Loucy (cell line): ENCODE results near the gene SPN.
"Not testable (repeated sequence)": the region's sequence is repeated elsewhere in the genome, so short reads cannot be mapped to it uniquely, and the experiment has no call there.

ENCODE experiments used
- H2AFZ ChIP-seq: fragments of 200-600 bp; sonication (generic); 2 replicates; pipeline ENCODE4 v1.6.0; 2016; ENCODE audit warnings: antibody characterized with exemption, mild to moderate bottlenecking, low read length, moderate library complexity
- H3F3A ChIP-seq: fragments of 200-600 bp; 2 replicates; pipeline ENCODE4 v1.6.0; 2016; ENCODE audit warnings: antibody characterized with exemption, low read depth, mild to moderate bottlenecking
- H3K27me3 ChIP-seq: fragments of 200-600 bp; sonication (generic); 2 replicates; pipeline ENCODE4 v1.6.1; 2014; ENCODE audit warnings: low read length, mild to moderate bottlenecking; ENCODE audit not compliant: insufficient read depth, poor library complexity, severe bottlenecking
- H3K36me3 ChIP-seq: fragments of 200-600 bp; sonication (generic); 2 replicates; pipeline ENCODE4 v1.6.1; 2016; ENCODE audit warnings: low read length; ENCODE audit not compliant: insufficient read depth
- H3K4me1 ChIP-seq: fragments of 200-600 bp; sonication (generic); 2 replicates; pipeline ENCODE4 v1.5.1; 2014; ENCODE audit warnings: low read length, mild to moderate bottlenecking; ENCODE audit not compliant: insufficient read depth, poor library complexity, severe bottlenecking
- H3K4me2 ChIP-seq: fragments of 200-600 bp; sonication (generic); 2 replicates; pipeline ENCODE4 v1.6.0; 2014; ENCODE audit warnings: antibody characterized with exemption, low read length, low read depth, mild to moderate bottlenecking; ENCODE audit not compliant: poor library complexity, severe bottlenecking
- H3K4me3 ChIP-seq: fragments of 200-600 bp; sonication (generic); 2 replicates; pipeline ENCODE4 v1.5.1; 2014; ENCODE audit warnings: low read length, mild to moderate bottlenecking, mixed read lengths; ENCODE audit not compliant: poor library complexity, severe bottlenecking
- H3K79me2 ChIP-seq: fragments of 200-600 bp; sonication (generic); 2 replicates; pipeline ENCODE4 v1.6.1; 2014; ENCODE audit warnings: low read length; ENCODE audit not compliant: insufficient read depth
- H3K9ac ChIP-seq: fragments of 200-600 bp; sonication (generic); 2 replicates; pipeline ENCODE4 v1.6.0; 2014; ENCODE audit warnings: mild to moderate bottlenecking, low read depth, low read length, moderate library complexity; ENCODE audit not compliant: poor library complexity, severe bottlenecking
- H3K9me2 ChIP-seq: fragments of 200-600 bp; sonication (generic); replicated peaks from 2 replicates; pipeline ENCODE4 v1.6.1; 2016; ENCODE audit warnings: low read depth, low read length, mixed read lengths
- H3K9me3 ChIP-seq: fragments of 200-600 bp; sonication (generic); 2 replicates; pipeline ENCODE4 v1.6.1; 2014; ENCODE audit warnings: mild to moderate bottlenecking, antibody characterized with exemption, low read length, low read depth; ENCODE audit not compliant: insufficient read depth
- H4K20me1 ChIP-seq: fragments of 200-600 bp; sonication (generic); 2 replicates; pipeline ENCODE4 v1.6.0; 2014; ENCODE audit warnings: antibody characterized with exemption, low read length, mild to moderate bottlenecking; ENCODE audit not compliant: insufficient read depth, poor library complexity, severe bottlenecking
- EZH2phosphoT487 ChIP-seq: fragments of 200-600 bp; IDR thresholded peaks from 2 replicates; pipeline ENCODE4 v1.6.1; 2018; ENCODE audit warnings: antibody characterized with exemption, mild to moderate bottlenecking, moderate library complexity, borderline replicate concordance
- TF ChIP-seq, protein P1 (sequence below): fragments of 200-600 bp; sonication (generic); conservative IDR thresholded peaks from 2 replicates; pipeline ENCODE4 v1.5.1; 2014; ENCODE audit warnings: mild to moderate bottlenecking, antibody characterized with exemption, low read length

SPN gene

DNA sequence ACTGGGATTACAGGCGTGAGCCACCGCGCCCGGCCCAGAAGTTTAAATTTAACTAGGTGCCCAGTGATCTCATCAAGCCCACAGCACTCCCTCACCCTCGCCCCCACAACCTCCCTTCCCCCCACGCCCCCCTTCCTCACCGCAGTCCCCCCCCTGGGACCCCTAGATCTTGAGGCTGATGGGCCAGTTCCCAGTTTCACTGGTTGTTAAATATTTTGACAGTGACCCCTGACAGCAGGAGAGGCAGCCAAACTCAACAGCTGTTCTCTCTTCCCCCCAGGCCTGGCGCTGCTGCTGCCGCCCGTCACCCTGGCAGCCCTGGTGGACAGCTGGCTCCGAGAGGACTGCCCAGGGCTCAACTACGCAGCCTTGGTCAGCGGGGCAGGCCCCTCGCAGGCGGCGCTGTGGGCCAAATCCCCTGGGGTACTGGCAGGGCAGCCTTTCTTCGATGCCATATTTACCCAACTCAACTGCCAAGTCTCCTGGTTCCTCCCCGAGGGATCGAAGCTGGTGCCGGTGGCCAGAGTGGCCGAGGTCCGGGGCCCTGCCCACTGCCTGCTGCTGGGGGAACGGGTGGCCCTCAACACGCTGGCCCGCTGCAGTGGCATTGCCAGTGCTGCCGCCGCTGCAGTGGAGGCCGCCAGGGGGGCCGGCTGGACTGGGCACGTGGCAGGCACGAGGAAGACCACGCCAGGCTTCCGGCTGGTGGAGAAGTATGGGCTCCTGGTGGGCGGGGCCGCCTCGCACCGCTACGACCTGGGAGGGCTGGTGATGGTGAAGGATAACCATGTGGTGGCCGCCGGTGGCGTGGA, 31.5 kb downstream of the SPN start:
- Histone ChIP-seq H3K4me2 (no peak overlapping the region), H3K9me3 (no peaks in the 10 kb centered on the region), H3K9ac (no peak overlapping the region), H3F3A (no peaks in the 10 kb centered on the region; the same call in 1 of the 2 replicates), H3K36me3 (peaks cover 21% of the 10 kb centered on the region; the same call in 1 of the 2 replicates), H3K27me3 (no peaks in the 10 kb centered on the region), H2AFZ (no peak overlapping the region), H3K4me1 (peaks cover 5% of the 10 kb centered on the region), H3K79me2 (peaks cover 51% of the 10 kb centered on the region), H4K20me1 (peaks cover 21% of the 10 kb centered on the region), H3K9me2 (no peaks in the 10 kb centered on the region), H3K4me3 (no peak overlapping the region)
- no peak for TF ChIP-seq EZH2phosphoT487
- TF ChIP-seq, protein P1, sequence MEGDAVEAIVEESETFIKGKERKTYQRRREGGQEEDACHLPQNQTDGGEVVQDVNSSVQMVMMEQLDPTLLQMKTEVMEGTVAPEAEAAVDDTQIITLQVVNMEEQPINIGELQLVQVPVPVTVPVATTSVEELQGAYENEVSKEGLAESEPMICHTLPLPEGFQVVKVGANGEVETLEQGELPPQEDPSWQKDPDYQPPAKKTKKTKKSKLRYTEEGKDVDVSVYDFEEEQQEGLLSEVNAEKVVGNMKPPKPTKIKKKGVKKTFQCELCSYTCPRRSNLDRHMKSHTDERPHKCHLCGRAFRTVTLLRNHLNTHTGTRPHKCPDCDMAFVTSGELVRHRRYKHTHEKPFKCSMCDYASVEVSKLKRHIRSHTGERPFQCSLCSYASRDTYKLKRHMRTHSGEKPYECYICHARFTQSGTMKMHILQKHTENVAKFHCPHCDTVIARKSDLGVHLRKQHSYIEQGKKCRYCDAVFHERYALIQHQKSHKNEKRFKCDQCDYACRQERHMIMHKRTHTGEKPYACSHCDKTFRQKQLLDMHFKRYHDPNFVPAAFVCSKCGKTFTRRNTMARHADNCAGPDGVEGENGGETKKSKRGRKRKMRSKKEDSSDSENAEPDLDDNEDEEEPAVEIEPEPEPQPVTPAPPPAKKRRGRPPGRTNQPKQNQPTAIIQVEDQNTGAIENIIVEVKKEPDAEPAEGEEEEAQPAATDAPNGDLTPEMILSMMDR = no peak

DNA sequence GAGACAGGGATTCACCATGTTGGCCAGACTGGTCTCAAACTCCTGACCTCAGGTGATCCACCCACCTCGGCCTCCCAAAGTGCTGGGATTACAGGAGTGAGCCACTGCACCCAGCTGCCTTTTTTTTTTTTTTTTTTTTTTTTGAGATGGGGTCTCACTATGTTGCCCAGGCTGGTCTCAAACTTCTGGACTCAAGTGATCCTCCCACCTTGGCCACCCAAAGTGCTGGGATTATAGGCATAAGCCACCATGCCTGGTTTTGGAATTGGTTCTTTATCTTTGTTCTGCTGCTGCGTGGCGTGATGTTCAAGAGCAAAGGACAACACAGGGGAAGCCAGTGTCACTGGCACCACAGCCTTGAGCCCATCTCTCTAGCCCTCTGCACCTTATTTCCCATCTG, 32.6 kb downstream of the SPN start:
- H3K9me2 ChIP-seq, H3K9ac ChIP-seq, H3K9me3 ChIP-seq, H3K4me2 ChIP-seq, H2AFZ ChIP-seq, H3F3A ChIP-seq, H3K4me1 ChIP-seq, H3K4me3 ChIP-seq, H3K27me3 ChIP-seq: not testable (repeated sequence)
- Histone ChIP-seq H4K20me1 (peaks cover 17% of the 10 kb centered on the region), H3K79me2 (peaks cover 40% of the 10 kb centered on the region), H3K36me3 (peaks cover 21% of the 10 kb centered on the region; the same call in 1 of the 2 replicates)

DNA sequence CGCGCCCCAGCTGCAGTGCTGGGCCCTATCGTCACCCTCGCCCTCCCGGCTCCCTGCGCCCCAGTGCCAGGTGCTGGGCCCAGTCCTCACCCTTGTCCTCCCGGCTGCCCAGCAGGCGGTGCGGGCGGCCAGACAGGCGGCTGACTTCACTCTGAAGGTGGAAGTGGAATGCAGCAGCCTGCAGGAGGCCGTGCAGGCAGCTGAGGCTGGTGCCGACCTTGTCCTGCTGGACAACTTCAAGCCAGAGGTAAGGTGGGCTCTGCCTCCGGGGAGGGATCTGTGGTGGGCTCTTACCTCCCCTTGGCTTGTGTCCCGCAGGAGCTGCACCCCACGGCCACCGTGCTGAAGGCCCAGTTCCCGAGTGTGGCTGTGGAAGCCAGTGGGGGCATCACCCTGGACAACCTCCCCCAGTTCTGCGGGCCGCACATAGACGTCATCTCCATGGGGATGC, 33.9 kb downstream of the SPN start:
- Histone ChIP-seq H2AFZ (no peak overlapping the region), H3K9me3 (no peaks in the 10 kb centered on the region), H3K9ac (no peak overlapping the region), H3K4me1 (peaks cover 9% of the 10 kb centered on the region), H3K9me2 (no peaks in the 10 kb centered on the region), H3K36me3 (peaks cover 21% of the 10 kb centered on the region; the same call in 1 of the 2 replicates), H4K20me1 (peaks cover 9% of the 10 kb centered on the region), H3K27me3 (no peaks in the 10 kb centered on the region), H3F3A (no peaks in the 10 kb centered on the region), H3K4me3 (no peak overlapping the region), H3K79me2 (peaks cover 28% of the 10 kb centered on the region), H3K4me2 (no peak overlapping the region)
- TF ChIP-seq EZH2phosphoT487 = no peak
- TF ChIP-seq, protein P1 = no peak
